Endothelial cell of umbilical vein (primary cell): Measurements from ENCODE around the gene GTPBP4. TPM values are rescaled to one million over a fixed set of nuclear protein-coding genes. Genes with fewer than 3 reads are reported as not detected.

Source experiments
- BruUV-seq: library from RNA; stranded (reverse); fragments of 400-500 nt; replicated peaks from 2 replicates; lab custom pipeline; 2021; lab: Mats Ljungman, UMichigan
- CTCF ChIA-PET: fragments of 300-600, 350-600 bp; sonication (Branson Sonifier 250); formaldehyde crosslinking; loops from one replicate; lab custom pipeline; 2021; ENCODE audit warnings: antibody characterized with exemption, inconsistent platforms; lab: Charles Lee
- POLR2A ChIA-PET: fragments of 300-600, 350-600 bp; sonication (Branson Sonifier 250); formaldehyde crosslinking; loops from one replicate; lab custom pipeline; 2021; ENCODE audit warnings: antibody characterized with exemption, inconsistent platforms; lab: Charles Lee
- DNase-seq: peaks from one replicate; pipeline ENCODE4 v3.0.0-alpha.2; 2011; ENCODE audit warnings: low read depth, low spot score
- FAIRE-seq: peaks from 2 replicates; lab custom pipeline; 2011; peaks lifted over from hg19 to GRCh38; lab: Jason Lieb, UNC
- H2AFZ ChIP-seq: 2 replicates; pipeline ENCODE4 v1.6.0; 2012; ENCODE audit warnings: low read depth, low read length, control low read depth, inconsistent platforms
- H3K27ac ChIP-seq: 2 replicates; pipeline ENCODE4 v1.5.1; 2011; ENCODE audit warnings: low read depth, mild to moderate bottlenecking, control low read depth, low read length, moderate library complexity; ENCODE audit not compliant: insufficient read depth
- H3K27me3 ChIP-seq, 2 experiments: 2 replicates each; pipeline versions ENCODE4 v1.6.0 to v1.6.1; 2011; ENCODE audit warnings: low read length in 2 of 2, mixed read lengths in 1 of 2; ENCODE audit not compliant: control insufficient read depth in 2 of 2, insufficient read depth in 2 of 2
- H3K36me3 ChIP-seq, 2 experiments: 2 replicates in 1 of 2; 3 replicates in 1 of 2; pipeline ENCODE4 v1.5.1; 2011; ENCODE audit warnings: low read length in 2 of 2, mild to moderate bottlenecking in 1 of 2, moderate library complexity in 1 of 2; ENCODE audit not compliant: control insufficient read depth in 2 of 2, insufficient read depth in 2 of 2; ENCODE audit errors: extremely low read depth in 1 of 2
- H3K4me1 ChIP-seq: 3 replicates; pipeline ENCODE4 v1.5.1; 2011; ENCODE audit warnings: mild to moderate bottlenecking, low read length; ENCODE audit not compliant: control insufficient read depth, insufficient read depth; ENCODE audit errors: extremely low read depth
- H3K4me2 ChIP-seq: 2 replicates; pipeline ENCODE4 v1.6.1; 2011; ENCODE audit warnings: low read length, control low read depth, mixed read lengths; ENCODE audit not compliant: insufficient read depth
- H3K4me3 ChIP-seq, 3 experiments: fragments of 200-600 bp in 1 of 3; sonication (generic), shearing (Covaris generic) in 1 of 3; replicated peaks in 1 of 3; 2 replicates each; pipeline ENCODE4 v1.5.1; 2011 to 2016; ENCODE audit warnings: control low read depth in 3 of 3, low read length in 3 of 3, mild to moderate bottlenecking in 2 of 3, inconsistent platforms in 1 of 3, low read depth in 1 of 3, moderate library complexity in 1 of 3; ENCODE audit not compliant: insufficient read depth in 1 of 3
- H3K79me2 ChIP-seq: 2 replicates; pipeline ENCODE4 v1.6.0; 2012; ENCODE audit warnings: low read length, inconsistent platforms; ENCODE audit not compliant: control insufficient read depth, insufficient read depth
- H3K9ac ChIP-seq: replicated peaks from 2 replicates; pipeline ENCODE3; 2011; ENCODE audit warnings: low read length, control low read depth; ENCODE audit not compliant: insufficient read depth; ENCODE audit errors: extremely low read depth
- H3K9me1 ChIP-seq: replicated peaks from 3 replicates; pipeline ENCODE4 v1.6.0; 2011; ENCODE audit warnings: mild to moderate bottlenecking, low read length; ENCODE audit not compliant: control insufficient read depth, insufficient read depth; ENCODE audit errors: extremely low read depth
- H3K9me3 ChIP-seq: replicated peaks from 2 replicates; pipeline ENCODE4 v1.5.1; 2012; ENCODE audit warnings: low read length, inconsistent platforms; ENCODE audit not compliant: control insufficient read depth, insufficient read depth
- H4K20me1 ChIP-seq: replicated peaks from 2 replicates; pipeline ENCODE3; 2011; ENCODE audit warnings: mild to moderate bottlenecking, low read length; ENCODE audit not compliant: control insufficient read depth, insufficient read depth; ENCODE audit errors: extremely low read depth
- CTCF ChIP-seq, 2 donors: IDR thresholded peaks; 1 replicate in 1 of 2; 2 replicates in 1 of 2; pipeline ENCODE4 v1.5.1; 2011; ENCODE audit warnings: low read length in 2 of 2, mild to moderate bottlenecking in 2 of 2, moderate library complexity in 2 of 2, control low read depth in 1 of 2, inconsistent platforms in 1 of 2, low read depth in 1 of 2; ENCODE audit not compliant: insufficient read depth in 1 of 2; ENCODE audit errors: extremely low read depth in 1 of 2
- EZH2 ChIP-seq: IDR thresholded peaks from 2 replicates; pipeline ENCODE4 v1.6.1; 2012; ENCODE audit warnings: borderline replicate concordance, low read depth, mild to moderate bottlenecking, moderate library complexity, low read length, inconsistent platforms; ENCODE audit not compliant: severe bottlenecking
- FOS ChIP-seq: IDR thresholded peaks from 2 replicates; pipeline ENCODE4 v1.6.1; 2011; ENCODE audit warnings: mild to moderate bottlenecking, low read length, moderate library complexity, borderline replicate concordance; ENCODE audit not compliant: insufficient read depth
- GATA2 ChIP-seq: IDR thresholded peaks from 2 replicates; pipeline ENCODE4 v1.7.0; 2011; ENCODE audit warnings: low read depth, mild to moderate bottlenecking, moderate library complexity, mixed read lengths, low read length; ENCODE audit not compliant: insufficient read length, insufficient read depth
- JUN ChIP-seq: IDR thresholded peaks from 2 replicates; pipeline ENCODE4 v1.6.1; 2011; ENCODE audit warnings: borderline replicate concordance, low read depth; ENCODE audit not compliant: insufficient read length, insufficient read depth
- MAX ChIP-seq: IDR thresholded peaks from 2 replicates; pipeline ENCODE4 v1.6.1; 2011; ENCODE audit not compliant: insufficient read depth, insufficient read length
- MYC ChIP-seq: IDR thresholded peaks from one replicate; pipeline ENCODE4 v1.6.1; 2011; ENCODE audit warnings: mild to moderate bottlenecking, low read depth, low read length
- POLR2A ChIP-seq: IDR thresholded peaks from 2 replicates; pipeline ENCODE4 v1.6.1; 2012; ENCODE audit warnings: low read depth, mild to moderate bottlenecking, control low read depth, low read length
- POLR2AphosphoS5 ChIP-seq: IDR thresholded peaks from 2 replicates; pipeline ENCODE4 v1.6.1; 2012; ENCODE audit warnings: low read depth, mild to moderate bottlenecking, control low read depth, low read length, moderate library complexity; ENCODE audit not compliant: insufficient read depth
- dilution Hi-C: fragments of 300-500 bp; cut with MboI; formaldehyde crosslinking; loops from one replicate; pipeline ENCODE4 v1.15.0; 2019; ENCODE audit warnings: low sequenced_read_pairs; ENCODE audit not compliant: extremely low pct_ligation_motif_present
- intact Hi-C: fragments of 100-400 bp; cut with micrococcal nuclease; formaldehyde crosslinking; loops from one replicate; pipeline ENCODE4 v1.10.0; 2022
- polyA plus RNA-seq, 4 experiments: library from polyadenylated mRNA; depleted of rRNA in 3 of 4; stranded (reverse) in 3 of 4; unstranded in 1 of 4; fragments of >200 nt; gene quantifications; 2 replicates each; pipeline versions ENCODE4 v1.2.1 to v1.2.3, GENCODE V29; 2011 to 2012; ENCODE audit warnings: missing spikeins in 1 of 4
- total RNA-seq: library from RNA; stranded (reverse); gene quantifications from 2 replicates; pipeline ENCODE4 v1.2.3, GENCODE V29; 2021

The GTPBP4 gene
- total and polyA plus RNA-seq, 2 donors (not counting 3 experiments of a cell fraction or from before 2014, with no cell fraction given): 12.4 to 69.3 TPM

- Histone ChIP-seq H3K4me3 (no peak overlapping the region), H3K79me2 (peaks cover 26% of the 10 kb centered on the region), H3K4me2 (no peak overlapping the region), H3K27ac (no peak overlapping the region), H4K20me1 (no peaks in the 10 kb centered on the region), H3K4me1 (no peaks in the 10 kb centered on the region), H2AFZ (no peak overlapping the region), H3K9me1 (no peaks in the 10 kb centered on the region), H3K9me3 (no peaks in the 10 kb centered on the region), H3K27me3 (no peaks in the 10 kb centered on the region), H3K36me3 (peaks cover 33 to 45% of the 10 kb centered on the region in 2 experiments), H3K9ac (no peak overlapping the region)
- dilution Hi-C loops (no loop called here), intact Hi-C loops (no loop called here)
- no peak for TF ChIP-seq POLR2A
- TF ChIP-seq MYC: no peak
- ChIA-PET POLR2A (no interaction called here), CTCF (no interaction called here)
- FAIRE-seq: no peak
- DNase-seq: no peak
- no TSS peak for BruUV-seq
Observed at GRCh38 chr10:1002425-1003006, 14.3 kb downstream of the GTPBP4 start.

GRCh38 chr10:1003884-1004670 lies 15.8 kb downstream of the GTPBP4 start:
- no peaks in the 10 kb centered on the region for H3K9me1 ChIP-seq
- no peaks in the 10 kb centered on the region for H3K9me3 ChIP-seq
- no peak for DNase-seq
- ChIA-PET POLR2A (no interaction called here), CTCF (no interaction called here)
- no peak overlapping the region for H2AFZ ChIP-seq
- TF ChIP-seq GATA2 (no peak), FOS (no peak), CTCF (IDR thresholded peaks at IDR 0.05; ENCODE audit: extremely low read depth in 1 of 2, insufficient read depth in 1 of 2, low read depth in 1 of 2, low read length in 2 of 2) (no peak), POLR2A (no peak), MYC (no peak), JUN (no peak), EZH2 (no peak), MAX (no peak), POLR2AphosphoS5 (no peak)
- H3K9ac ChIP-seq: no peak overlapping the region
- intact Hi-C loops (no loop called here), dilution Hi-C loops (no loop called here)
- H3K4me3 ChIP-seq: no peak overlapping the region
- FAIRE-seq: no peak
- H3K4me1 ChIP-seq: no peaks in the 10 kb centered on the region
- H3K79me2 ChIP-seq: peaks cover 26% of the 10 kb centered on the region
- H3K36me3 ChIP-seq: peaks cover 36 to 40% of the 10 kb centered on the region in 2 experiments
- H3K4me2 ChIP-seq: no peak overlapping the region
- no peak overlapping the region for H3K27ac ChIP-seq
- BruUV-seq: no TSS peak
- no peaks in the 10 kb centered on the region for H3K27me3 ChIP-seq
- no peaks in the 10 kb centered on the region for H4K20me1 ChIP-seq
